ENCODE data around the gene BCL3.

GRCh38 chr19:44706506-44707236 lies 41.8 kb upstream of the BCL3 start:
- TF ChIP-seq, protein P1, sequence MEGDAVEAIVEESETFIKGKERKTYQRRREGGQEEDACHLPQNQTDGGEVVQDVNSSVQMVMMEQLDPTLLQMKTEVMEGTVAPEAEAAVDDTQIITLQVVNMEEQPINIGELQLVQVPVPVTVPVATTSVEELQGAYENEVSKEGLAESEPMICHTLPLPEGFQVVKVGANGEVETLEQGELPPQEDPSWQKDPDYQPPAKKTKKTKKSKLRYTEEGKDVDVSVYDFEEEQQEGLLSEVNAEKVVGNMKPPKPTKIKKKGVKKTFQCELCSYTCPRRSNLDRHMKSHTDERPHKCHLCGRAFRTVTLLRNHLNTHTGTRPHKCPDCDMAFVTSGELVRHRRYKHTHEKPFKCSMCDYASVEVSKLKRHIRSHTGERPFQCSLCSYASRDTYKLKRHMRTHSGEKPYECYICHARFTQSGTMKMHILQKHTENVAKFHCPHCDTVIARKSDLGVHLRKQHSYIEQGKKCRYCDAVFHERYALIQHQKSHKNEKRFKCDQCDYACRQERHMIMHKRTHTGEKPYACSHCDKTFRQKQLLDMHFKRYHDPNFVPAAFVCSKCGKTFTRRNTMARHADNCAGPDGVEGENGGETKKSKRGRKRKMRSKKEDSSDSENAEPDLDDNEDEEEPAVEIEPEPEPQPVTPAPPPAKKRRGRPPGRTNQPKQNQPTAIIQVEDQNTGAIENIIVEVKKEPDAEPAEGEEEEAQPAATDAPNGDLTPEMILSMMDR (IDR thresholded peaks at IDR 0.05), result no peak
- no peak for TF ChIP-seq POLR2AphosphoS5 (IDR thresholded peaks at IDR 0.05)
- TF ChIP-seq POLR2A (IDR thresholded peaks at IDR 0.05), result no peak
